Skeletal muscle cell (primary cell): Measurements from ENCODE around the gene DNASE1.

ENCODE experiments used
- DNase-seq: peaks from one replicate; pipeline ENCODE4 v3.0.0-alpha.2; 2010; ENCODE audit warnings: low read depth
- H3K4me3 ChIP-seq: 2 replicates; pipeline ENCODE4 v1.5.1; 2011; ENCODE audit warnings: low read depth, mild to moderate bottlenecking, control low read depth, low read length, moderate library complexity

The DNASE1 gene

GRCh38 chr16:3690470-3690928, 36.0 kb downstream of the DNASE1 start:
- DNase-seq = peak; percentile 81
- H3K4me3 ChIP-seq = peak overlapping the region; percentile 21

GRCh38 chr16:3690980-3691720, 36.7 kb downstream of the DNASE1 start:
- peak overlapping the region; percentile 21 for H3K4me3 ChIP-seq
- DNase-seq = no peak

- no peak for DNase-seq
- H3K4me3 ChIP-seq = no peak overlapping the region
Measured at GRCh38 chr16:3691761-3692160, 37.3 kb downstream of the DNASE1 start.

- DNase-seq = no peak
- H3K4me3 ChIP-seq = no peak overlapping the region
Measured at GRCh38 chr16:3694051-3694450, 39.6 kb downstream of the DNASE1 start.

- no peak for DNase-seq
- no peak overlapping the region for H3K4me3 ChIP-seq
Measured at GRCh38 chr16:3695610-3696369, 41.3 kb downstream of the DNASE1 start.

- H3K4me3 ChIP-seq = no peak overlapping the region
- peak; percentile 76 for DNase-seq
Measured at GRCh38 chr16:3696425-3697218, 42.1 kb downstream of the DNASE1 start.

- no peak overlapping the region for H3K4me3 ChIP-seq
- DNase-seq = no peak
Measured at GRCh38 chr16:3698941-3699340, 44.5 kb downstream of the DNASE1 start.

GRCh38 chr16:3701531-3701930, 47.0 kb downstream of the DNASE1 start:
- DNase-seq = no peak
- H3K4me3 ChIP-seq = no peak overlapping the region

GRCh38 chr16:3702082-3702481, 47.6 kb downstream of the DNASE1 start:
- H3K4me3 ChIP-seq = no peak overlapping the region
- no peak for DNase-seq

- H3K4me3 ChIP-seq = no peak overlapping the region
- DNase-seq = no peak
Measured at GRCh38 chr16:3706253-3707012, 51.9 kb downstream of the DNASE1 start.
